Posterior cingulate gyrus (tissue), 11 donors: ENCODE measurements around the gene SYT9.

Experiments used
- DNase-seq, 10 donors: peaks; one replicate each; pipeline versions ENCODE4 v3.0.0 to v3.0.0-alpha.2; 2020 to 2021; ENCODE audit warnings: mixed read lengths in 3 of 10
- intact Hi-C: fragments of 100-400 bp; cut with DNase I; formaldehyde crosslinking; loops from one replicate; pipeline ENCODE4 v1.15.1; 2023

The SYT9 gene, protein sequence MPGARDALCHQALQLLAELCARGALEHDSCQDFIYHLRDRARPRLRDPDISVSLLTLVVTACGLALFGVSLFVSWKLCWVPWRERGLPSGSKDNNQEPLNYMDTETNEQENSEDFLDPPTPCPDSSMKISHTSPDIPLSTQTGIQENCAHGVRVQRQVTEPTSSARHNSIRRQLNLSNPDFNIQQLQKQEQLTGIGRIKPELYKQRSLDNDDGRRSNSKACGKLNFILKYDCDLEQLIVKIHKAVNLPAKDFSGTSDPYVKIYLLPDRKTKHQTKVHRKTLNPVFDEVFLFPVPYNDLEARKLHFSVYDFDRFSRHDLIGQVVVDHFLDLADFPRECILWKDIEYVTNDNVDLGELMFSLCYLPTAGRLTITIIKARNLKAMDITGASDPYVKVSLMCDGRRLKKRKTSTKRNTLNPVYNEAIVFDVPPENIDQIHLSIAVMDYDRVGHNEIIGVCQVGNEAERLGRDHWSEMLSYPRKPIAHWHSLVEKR

DNA sequence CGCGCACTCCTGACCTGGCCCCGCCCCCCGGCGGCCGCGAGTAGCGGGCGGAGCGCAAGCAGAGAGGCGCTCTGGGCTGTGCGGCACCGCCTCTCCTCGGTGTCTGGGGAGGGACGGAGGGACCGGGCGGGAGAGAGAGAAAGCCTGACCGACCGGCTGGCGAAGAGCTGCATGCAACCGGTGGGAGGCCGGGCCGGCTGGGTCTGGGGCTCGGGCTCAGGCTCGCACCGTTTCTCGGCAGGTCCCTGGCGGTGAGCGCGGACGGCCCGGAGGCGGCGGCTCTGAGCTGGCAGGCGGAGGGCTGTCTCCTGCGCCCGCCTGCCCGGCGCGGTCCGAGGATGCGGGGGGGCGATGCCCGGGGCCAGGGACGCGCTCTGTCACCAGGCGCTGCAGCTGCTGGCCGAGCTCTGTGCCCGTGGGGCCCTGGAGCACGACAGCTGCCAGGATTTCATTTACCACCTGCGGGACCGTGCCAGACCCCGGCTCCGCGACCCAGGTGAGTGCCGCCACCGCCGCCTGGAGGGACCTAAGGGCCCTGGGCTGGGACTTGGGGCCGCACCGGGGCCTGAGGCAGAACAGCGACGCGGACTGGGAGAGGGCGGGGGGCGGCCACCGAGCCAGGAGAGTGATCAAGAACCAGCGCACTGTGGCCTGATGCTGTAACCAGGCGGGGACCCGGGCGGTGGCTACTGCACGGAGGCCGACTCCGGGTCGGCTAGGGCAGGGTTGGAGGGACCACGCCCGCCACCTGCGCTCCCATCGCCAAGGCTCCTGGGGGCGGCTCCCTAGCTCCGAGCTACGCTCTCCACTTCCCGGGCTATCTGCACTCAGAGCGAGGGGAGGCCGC is at the start of gene SYT9:
SYT9 (plus strand) TSS at position 69 of the 847 bp plus-strand sequence; CDS start at position 352, 283 bp downstream.
- intact Hi-C loops = loop anchor here (2.0 to 10.0 kb wide), 2 partner anchors 191 to 433 kb away; no protein-coding TSS in a partner anchor
- DNase-seq = peak; percentile 56 to 96 (median 71)

DNA sequence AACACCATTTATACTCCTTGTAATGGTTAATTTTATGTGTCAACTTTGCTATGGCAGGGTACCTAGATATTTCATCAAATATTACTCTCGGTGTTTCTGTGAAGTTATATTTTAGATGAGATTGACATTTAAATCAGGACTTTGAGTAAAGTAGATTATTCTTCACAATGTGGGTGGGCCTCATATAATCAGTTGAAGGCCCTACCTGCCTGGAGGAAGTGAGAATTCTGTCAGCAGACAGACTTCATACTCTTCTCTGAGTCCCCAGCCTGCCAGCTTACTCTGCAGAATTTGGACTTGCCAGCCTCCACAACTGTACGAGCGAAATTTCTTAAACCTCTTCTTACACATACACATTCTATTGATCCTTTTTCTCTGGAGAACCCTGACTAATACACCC is 49.3 kb upstream of the SYT9 start:
- no peak for DNase-seq
- intact Hi-C loops = no loop called here

GRCh38 chr11:7204778-7205177 is 46.9 kb upstream of the SYT9 start:
- intact Hi-C loops = no loop called here
- DNase-seq = no peak

- no peak for DNase-seq
- intact Hi-C loops = no loop called here
Observed at GRCh38 chr11:7208391-7208790, 43.3 kb upstream of the SYT9 start.

- intact Hi-C loops = no loop called here
- DNase-seq = no peak
Observed at GRCh38 chr11:7219491-7219890, 32.2 kb upstream of the SYT9 start.

GRCh38 chr11:7220636-7221035 is 31.1 kb upstream of the SYT9 start:
- no peak for DNase-seq
- intact Hi-C loops = no loop called here

DNA sequence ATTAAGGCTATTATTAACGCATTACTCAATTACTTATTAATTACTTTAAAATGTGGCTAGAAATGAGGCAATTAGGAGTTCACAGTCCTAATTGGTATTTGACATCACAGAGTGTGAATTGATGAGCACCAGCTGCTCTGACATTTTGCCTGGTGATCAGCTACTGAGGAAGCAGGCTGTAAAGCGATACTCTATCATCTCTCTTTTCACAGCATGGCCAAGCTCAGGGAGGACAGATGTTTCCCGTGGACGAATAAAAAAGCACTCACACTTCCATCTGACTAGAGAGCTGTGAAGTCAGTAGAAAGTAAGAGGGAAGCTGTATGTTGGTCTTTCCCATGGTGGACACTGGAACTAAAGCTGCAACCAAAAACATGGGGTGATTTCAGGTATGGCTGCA is 29.1 kb upstream of the SYT9 start:
- intact Hi-C loops = no loop called here
- DNase-seq = no peak

GRCh38 chr11:7239877-7240276 is 11.8 kb upstream of the SYT9 start:
- intact Hi-C loops = loop anchor here (10.0 kb wide), 1 partner anchor 845 kb away; the partner anchor contains the start of gene SMPD1
- DNase-seq = no peak

DNA sequence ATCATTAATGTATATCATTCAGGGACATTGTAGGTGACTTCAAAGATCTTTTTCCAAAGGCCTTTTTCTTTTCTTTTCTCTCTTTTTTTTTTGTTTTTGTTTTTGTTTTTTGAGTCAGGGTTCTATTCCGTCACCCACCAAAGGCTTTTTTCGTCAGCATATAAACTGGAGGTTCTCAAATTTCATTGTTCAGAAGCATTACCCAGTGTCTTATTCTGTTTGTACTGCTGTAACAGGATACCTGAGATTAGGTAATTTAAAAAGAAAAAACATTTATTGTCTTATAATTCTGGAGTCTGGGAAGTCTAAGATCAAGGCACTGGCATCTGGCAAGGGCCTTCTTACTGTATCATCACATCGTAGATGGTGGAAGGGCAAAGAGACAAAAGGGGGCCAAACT is 6.4 kb upstream of the SYT9 start:
- intact Hi-C loops = loop anchor here (10.0 kb wide), 1 partner anchor 851 kb away; the partner anchor contains the start of gene SMPD1
- DNase-seq = no peak

DNA sequence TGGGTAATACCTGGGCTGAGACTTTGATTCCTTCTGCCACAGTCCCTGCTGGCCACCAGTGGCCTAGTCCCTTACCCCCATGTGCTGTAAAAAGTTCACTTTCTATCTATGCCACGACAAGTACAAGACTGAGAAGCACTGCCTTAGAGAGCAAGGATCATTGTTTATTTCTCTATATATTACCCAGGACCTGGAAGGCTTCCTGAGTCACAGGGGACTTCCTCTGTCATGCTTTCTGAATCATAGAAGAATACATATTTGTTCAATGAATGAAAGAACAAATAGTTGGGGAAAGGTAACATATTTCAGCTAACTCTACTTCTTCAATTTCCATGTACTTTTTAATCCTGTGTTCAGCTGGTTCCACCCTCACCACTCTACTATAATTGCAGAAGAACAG is 5.5 kb upstream of the SYT9 start:
- intact Hi-C loops = loop anchor here (10.0 kb wide), 1 partner anchor 851 kb away; the partner anchor contains the start of gene SMPD1

DNA sequence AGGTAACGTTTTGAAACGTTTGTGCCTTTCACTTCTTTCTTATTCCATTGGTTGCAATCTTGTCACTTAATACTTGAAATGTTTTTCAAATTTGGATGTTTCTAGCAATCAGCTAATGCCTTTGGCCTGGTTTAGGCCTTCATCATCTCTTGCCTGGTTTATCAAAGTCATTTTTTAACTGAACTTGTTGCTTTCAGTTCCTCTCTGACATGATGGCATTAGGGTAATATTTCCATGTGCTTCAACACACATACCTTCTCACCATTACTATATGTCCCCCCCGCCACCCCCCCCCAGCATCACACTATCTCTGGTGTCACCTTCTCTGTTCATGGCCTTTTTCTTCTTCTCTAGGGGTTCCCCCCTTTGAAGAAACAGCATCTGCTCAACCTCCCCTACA is 1.5 kb upstream of the SYT9 start:
- intact Hi-C loops = loop anchor here (2.0 to 10.0 kb wide), 2 partner anchors 193 to 435 kb away; no protein-coding TSS in a partner anchor
- no peak for DNase-seq

More for the DNA sequence above, 5.5 kb upstream of the SYT9 start:
- DNase-seq = no peak

- intact Hi-C loops = loop anchor here (2.0 to 10.0 kb wide), 2 partner anchors 191 to 433 kb away; no protein-coding TSS in a partner anchor
- DNase-seq = peak in 1 of 10 donors; percentile 3
Observed at GRCh38 chr11:7251487-7251835, 243 bp upstream of the SYT9 start.

GRCh38 chr11:7252683-7253213 is 1.0 kb downstream of the SYT9 start:
- intact Hi-C loops = loop anchor here (10.0 kb wide), 1 partner anchor 432 kb away; no protein-coding TSS in a partner anchor
- DNase-seq = peak in 7 of 10 donors; percentile 7 to 86 (median 29)

- no peak for DNase-seq
- intact Hi-C loops = loop anchor here (10.0 kb wide), 1 partner anchor 431 kb away; no protein-coding TSS in a partner anchor
Observed at GRCh38 chr11:7253800-7254199, 2.1 kb downstream of the SYT9 start.

GRCh38 chr11:7254731-7255291 is 3.1 kb downstream of the SYT9 start:
- DNase-seq = no peak
- intact Hi-C loops = loop anchor here (10.0 kb wide), 1 partner anchor 430 kb away; no protein-coding TSS in a partner anchor

DNA sequence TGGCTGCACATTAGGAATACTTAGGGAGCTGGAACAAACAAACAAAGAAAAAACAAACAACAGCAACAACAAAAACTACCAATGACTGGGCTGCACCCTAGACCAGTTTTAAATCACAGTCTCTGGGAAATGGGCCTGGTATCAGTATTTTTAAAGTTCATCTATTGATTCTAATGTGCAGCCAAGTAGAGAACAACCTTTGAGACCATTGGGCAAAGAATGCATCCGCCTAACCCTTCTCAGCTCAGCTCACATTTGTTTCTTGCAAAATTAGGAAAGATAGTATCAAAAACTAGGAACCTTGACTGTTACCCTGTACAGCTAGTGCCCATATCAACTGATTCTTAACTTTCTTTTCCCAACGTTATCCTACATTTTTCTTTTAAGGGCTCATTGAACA is 5.2 kb downstream of the SYT9 start:
- intact Hi-C loops = loop anchor here (10.0 kb wide), 1 partner anchor 428 kb away; no protein-coding TSS in a partner anchor
- no peak for DNase-seq

GRCh38 chr11:7257724-7258123 is 6.0 kb downstream of the SYT9 start:
- no peak for DNase-seq
- intact Hi-C loops = loop anchor here (10.0 kb wide), 1 partner anchor 427 kb away; no protein-coding TSS in a partner anchor

- no peak for DNase-seq
- intact Hi-C loops = no loop called here
Observed at GRCh38 chr11:7261578-7261977, 9.9 kb downstream of the SYT9 start.

- intact Hi-C loops = no loop called here
- no peak for DNase-seq
Observed at GRCh38 chr11:7262672-7263071, 11.0 kb downstream of the SYT9 start.

- intact Hi-C loops = no loop called here
Observed at GRCh38 chr11:7263842-7264241, 12.1 kb downstream of the SYT9 start.

More at GRCh38 chr11:7263842-7264241, 12.1 kb downstream of the SYT9 start:
- DNase-seq = no peak
